ENCODE measurements around the gene FMN2.

- TF ChIP-seq CTCF (IDR thresholded peaks at IDR 0.05) (no peak), EZH2 (IDR thresholded peaks at IDR 0.05) (no peak), EZH2phosphoT487 (IDR thresholded peaks at IDR 0.05) (no peak)
Measured at GRCh38 chr1:240366636-240367035, 275.0 kb downstream of the FMN2 start.
